Progenitor cell of endocrine pancreas (in vitro differentiated cells): ENCODE results near the gene RASA3. TPM values are rescaled to one million over a fixed set of nuclear protein-coding genes. Genes with fewer than 3 reads are reported as not detected.

ENCODE experiments used
- DNase-seq: peaks from one replicate; pipeline ENCODE4 v3.0.0; 2021; ENCODE audit warnings: low spot score; ENCODE audit not compliant: unreplicated experiment
- H3K27ac Mint-ChIP-seq: 2 replicates; pipeline ENCODE4 v1.8.0; 2021; ENCODE audit warnings: mild to moderate bottlenecking, moderate library complexity, mixed read lengths
- H3K27me3 Mint-ChIP-seq: 2 replicates; pipeline ENCODE4 v1.8.0; 2021; ENCODE audit warnings: mixed read lengths
- H3K36me3 Mint-ChIP-seq: 2 replicates; pipeline ENCODE4 v1.8.0; 2022; ENCODE audit warnings: mixed read lengths; ENCODE audit not compliant: insufficient read depth
- H3K4me1 Mint-ChIP-seq: 2 replicates; pipeline ENCODE4 v1.8.0; 2021; ENCODE audit warnings: low read depth, mixed read lengths
- H3K4me3 Mint-ChIP-seq: 2 replicates; pipeline ENCODE4 v1.8.0; 2021; ENCODE audit warnings: low read depth, mild to moderate bottlenecking, moderate library complexity, mixed read lengths
- H3K9me3 Mint-ChIP-seq: 2 replicates; pipeline ENCODE4 v1.8.0; 2021; ENCODE audit warnings: low read depth, mixed read lengths
- CTCF ChIP-seq: fragments of 200-600 bp; sonication (generic); IDR thresholded peaks from one replicate; pipeline ENCODE4 v1.5.0; 2021; ENCODE audit warnings: antibody characterized with exemption, mild to moderate bottlenecking; ENCODE audit not compliant: unreplicated experiment
- total RNA-seq: library from RNA; stranded (reverse); gene quantifications from 2 replicates; pipeline ENCODE4 v1.2.1, GENCODE V29; 2021

Gene RASA3
- total RNA-seq, 1 donor from 2014 or later, result 6.3 TPM

DNA sequence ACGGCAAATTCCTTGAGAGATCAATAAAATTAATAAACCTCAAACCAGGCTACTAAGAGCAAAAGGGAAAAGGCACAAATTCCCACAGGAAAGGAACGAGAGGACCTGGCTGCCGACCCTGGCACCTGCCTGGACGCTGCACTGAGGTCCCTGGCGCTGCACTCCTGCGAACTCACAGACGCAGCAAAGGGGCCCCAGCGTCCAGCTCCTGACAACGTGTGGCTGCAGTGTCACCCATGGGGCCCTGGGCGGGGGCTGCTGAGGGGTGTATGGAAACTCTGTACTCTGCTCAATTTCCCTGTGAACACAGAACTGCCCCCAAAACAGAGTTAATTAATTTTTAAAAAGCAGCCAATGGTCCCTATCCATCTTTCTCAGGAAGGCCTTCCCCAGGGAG lies 97.2 kb downstream of the RASA3 start:
- Mint-ChIP-seq H3K9me3 (no peaks in the 10 kb centered on the region), H3K27ac (no peak overlapping the region), H3K4me3 (no peak overlapping the region), H3K36me3 (peaks cover 5% of the 10 kb centered on the region), H3K4me1 (peaks cover 13% of the 10 kb centered on the region), H3K27me3 (no peaks in the 10 kb centered on the region)
- TF ChIP-seq CTCF, result no peak
- DNase-seq, result no peak

DNA sequence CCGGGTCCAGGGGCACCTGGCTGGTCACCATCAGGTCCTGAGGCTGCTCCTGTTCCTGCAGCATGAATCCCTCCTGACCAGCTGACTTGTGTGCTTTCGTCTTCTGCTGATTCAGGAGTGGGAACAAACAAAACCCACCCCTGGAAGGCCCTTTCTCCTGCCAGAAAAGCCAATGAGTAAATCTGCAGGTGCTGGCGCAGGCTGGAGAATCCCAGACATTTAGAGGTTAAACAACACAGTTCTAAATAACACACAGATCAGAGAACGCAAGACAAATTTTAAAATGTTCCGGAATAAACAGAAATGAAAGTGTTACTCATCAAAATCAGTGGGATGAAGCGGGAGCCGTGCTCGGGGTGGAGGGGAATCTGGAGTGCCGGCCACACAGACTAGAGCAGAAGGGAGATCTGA lies 97.9 kb downstream of the RASA3 start:
- H3K36me3 Mint-ChIP-seq, result peaks cover 6% of the 10 kb centered on the region
- H3K4me3 Mint-ChIP-seq, result no peak overlapping the region
- H3K4me1 Mint-ChIP-seq, result peaks cover 13% of the 10 kb centered on the region
- no peak for DNase-seq
- H3K27me3 Mint-ChIP-seq, result no peaks in the 10 kb centered on the region
- no peak for TF ChIP-seq CTCF
- H3K9me3 Mint-ChIP-seq, result no peaks in the 10 kb centered on the region
- peak overlapping the region; percentile 42 for H3K27ac Mint-ChIP-seq

- no peak overlapping the region for H3K4me3 Mint-ChIP-seq
- TF ChIP-seq CTCF, result no peak
- H3K36me3 Mint-ChIP-seq, result peaks cover 6% of the 10 kb centered on the region
- DNase-seq, result no peak
- no peaks in the 10 kb centered on the region for H3K27me3 Mint-ChIP-seq
- no peaks in the 10 kb centered on the region for H3K9me3 Mint-ChIP-seq
- H3K27ac Mint-ChIP-seq, result peak overlapping the region; percentile 76
- H3K4me1 Mint-ChIP-seq, result peaks cover 13% of the 10 kb centered on the region
These were observed 98.7 kb downstream of the RASA3 start for GRCh38 chr13:114033541-114034315.

- peak overlapping the region; percentile 77 for H3K27ac Mint-ChIP-seq
These were observed 100.2 kb downstream of the RASA3 start for GRCh38 chr13:114032126-114032799.

More at GRCh38 chr13:114032126-114032799, 100.2 kb downstream of the RASA3 start:
- H3K4me3 Mint-ChIP-seq, result no peak overlapping the region
- no peaks in the 10 kb centered on the region for H3K27me3 Mint-ChIP-seq
- no peaks in the 10 kb centered on the region for H3K9me3 Mint-ChIP-seq
- TF ChIP-seq CTCF, result no peak
- H3K36me3 Mint-ChIP-seq, result peaks cover 4% of the 10 kb centered on the region
- peaks cover 13% of the 10 kb centered on the region for H3K4me1 Mint-ChIP-seq
- DNase-seq, result no peak
